Astrocyte (in vitro differentiated cells and primary cell): ENCODE results near the gene FBXO34.

Experiments used
- CTCF ChIP-seq: IDR thresholded peaks from 2 replicates; pipeline ENCODE4 v1.5.1; 2011; ENCODE audit warnings: low read depth, mild to moderate bottlenecking, inconsistent platforms, low read length, moderate library complexity; ENCODE audit not compliant: insufficient read depth
- EZH2 ChIP-seq: IDR thresholded peaks from 2 replicates; pipeline ENCODE4 v1.6.1; 2012; ENCODE audit warnings: mild to moderate bottlenecking, low read length, inconsistent platforms; ENCODE audit not compliant: insufficient read depth

GRCh38 chr14:55370883-55371455, 99.7 kb downstream of the FBXO34 start:
- TF ChIP-seq CTCF: no peak
- no peak for TF ChIP-seq EZH2
